Esophagus squamous epithelium (tissue), 5 donors: Measurements from ENCODE around the gene VMAC. TPM values are rescaled to one million over a fixed set of nuclear protein-coding genes. Genes with fewer than 3 reads are reported as not detected.

Source experiments
- DNase-seq: peaks from one replicate; lab custom pipeline; 2025; lab: John Stamatoyannopoulos, UW
- H3K27ac ChIP-seq, 4 donors: fragments of 200-600 bp; sonication (generic); one replicate each; pipeline ENCODE4 v1.5.1; 2016 to 2019; ENCODE audit warnings: mild to moderate bottlenecking in 1 of 4
- H3K27me3 ChIP-seq, 4 donors: fragments of 200-600 bp; sonication (generic); 1 replicate in 3 of 4; 2 replicates in 1 of 4; pipeline versions ENCODE4 v1.5.1 to v1.6.0; 2017 to 2021; ENCODE audit warnings: antibody characterized with exemption in 1 of 4
- H3K36me3 ChIP-seq, 3 donors: fragments of 200-600 bp; sonication (generic); one replicate each; pipeline ENCODE4 v1.5.1; 2016 to 2019
- H3K4me1 ChIP-seq, 3 donors: fragments of 200-600 bp; sonication (generic); one replicate each; pipeline ENCODE4 v1.5.1; 2017 to 2019
- H3K4me3 ChIP-seq, 4 donors: fragments of 200-600 bp; sonication (generic); 1 replicate in 3 of 4; 2 replicates in 1 of 4; pipeline ENCODE4 v1.5.1; 2016 to 2019; ENCODE audit warnings: mild to moderate bottlenecking in 2 of 4, moderate library complexity in 1 of 4
- H3K9me3 ChIP-seq, 3 donors: fragments of 200-600 bp; sonication (generic); one replicate each; pipeline ENCODE4 v1.5.1; 2016 to 2019
- POLR2A ChIP-seq, 4 donors: fragments of 450-650 bp; IDR thresholded peaks; one replicate each; pipeline ENCODE4 v1.6.1; 2017; ENCODE audit warnings: antibody characterized with exemption in 4 of 4, mild to moderate bottlenecking in 4 of 4, moderate library complexity in 3 of 4
- WGBS, 2 donors: methylation state at CpG; one replicate each; pipeline ENCODE4 v1.1.5; 2018; 5-methylcytosine and 5-hydroxymethylcytosine counted together
- intact Hi-C: fragments of 100-400 bp; cut with DNase I; formaldehyde crosslinking; loops from one replicate; pipeline ENCODE4 v1.15.0; 2022
- total RNA-seq, 4 donors: library from RNA; depleted of rRNA; stranded (reverse); fragments of >200 nt; gene quantifications; one replicate each; pipeline ENCODE4 v1.1.0, GENCODE V29; 2016
- TF ChIP-seq, protein P1 (sequence below), 6 experiments: fragments of 450-650 bp in 4 of 6; fragments of 200-600 bp in 2 of 6; sonication (generic) in 2 of 6; IDR thresholded peaks; one replicate each; pipeline ENCODE4 v1.5.1; 2016 to 2019; ENCODE audit warnings: antibody characterized with exemption in 6 of 6, mild to moderate bottlenecking in 4 of 6, moderate library complexity in 4 of 6
- donor health status: DM: yes; HTN: yes; CAD: no.

VMAC gene
- total RNA-seq, 4 donors from 2014 or later: 3.1 to 8.6 (median 5.6) TPM

- intact Hi-C loops: no loop called here
- 44 to 72% methylated on average over 6 to 7 of the region's 14 CpGs for WGBS, 2 donors
- no peak for DNase-seq
- Histone ChIP-seq H3K9me3 (no peaks in the 10 kb centered on the region), H3K27ac (no peak overlapping the region), H3K27me3 (no peaks in the 10 kb centered on the region), H3K4me3 (no peak overlapping the region), H3K36me3 (peaks cover 27 to 67% (median 39%) of the 10 kb centered on the region in 3 donors), H3K4me1 (peaks cover 6 to 21% (median 8%) of the 10 kb centered on the region in 3 donors)
- TF ChIP-seq POLR2A (IDR thresholded peaks at IDR 0.05): no peak
- TF ChIP-seq, protein P1, sequence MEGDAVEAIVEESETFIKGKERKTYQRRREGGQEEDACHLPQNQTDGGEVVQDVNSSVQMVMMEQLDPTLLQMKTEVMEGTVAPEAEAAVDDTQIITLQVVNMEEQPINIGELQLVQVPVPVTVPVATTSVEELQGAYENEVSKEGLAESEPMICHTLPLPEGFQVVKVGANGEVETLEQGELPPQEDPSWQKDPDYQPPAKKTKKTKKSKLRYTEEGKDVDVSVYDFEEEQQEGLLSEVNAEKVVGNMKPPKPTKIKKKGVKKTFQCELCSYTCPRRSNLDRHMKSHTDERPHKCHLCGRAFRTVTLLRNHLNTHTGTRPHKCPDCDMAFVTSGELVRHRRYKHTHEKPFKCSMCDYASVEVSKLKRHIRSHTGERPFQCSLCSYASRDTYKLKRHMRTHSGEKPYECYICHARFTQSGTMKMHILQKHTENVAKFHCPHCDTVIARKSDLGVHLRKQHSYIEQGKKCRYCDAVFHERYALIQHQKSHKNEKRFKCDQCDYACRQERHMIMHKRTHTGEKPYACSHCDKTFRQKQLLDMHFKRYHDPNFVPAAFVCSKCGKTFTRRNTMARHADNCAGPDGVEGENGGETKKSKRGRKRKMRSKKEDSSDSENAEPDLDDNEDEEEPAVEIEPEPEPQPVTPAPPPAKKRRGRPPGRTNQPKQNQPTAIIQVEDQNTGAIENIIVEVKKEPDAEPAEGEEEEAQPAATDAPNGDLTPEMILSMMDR (IDR thresholded peaks at IDR 0.05): no peak
Observed at GRCh38 chr19:5916181-5916708, 11.6 kb downstream of the VMAC start.

- Histone ChIP-seq H3K36me3 (peaks cover 27 to 79% (median 45%) of the 10 kb centered on the region in 3 donors), H3K4me1 (peaks cover 6 to 21% (median 8%) of the 10 kb centered on the region in 3 donors), H3K27ac (no peak overlapping the region), H3K4me3 (no peak overlapping the region), H3K9me3 (no peaks in the 10 kb centered on the region), H3K27me3 (no peaks in the 10 kb centered on the region)
- DNase-seq: no peak
- intact Hi-C loops: no loop called here
- no CpG with 5 or more reads among the region's 36 CpGs for WGBS, 2 donors
- TF ChIP-seq, protein P1 (IDR thresholded peaks at IDR 0.05): no peak
- no peak for TF ChIP-seq POLR2A (IDR thresholded peaks at IDR 0.05)
Observed at GRCh38 chr19:5917431-5918107, 12.9 kb downstream of the VMAC start.

GRCh38 chr19:5918463-5919079 lies 13.9 kb downstream of the VMAC start:
- TF ChIP-seq POLR2A (IDR thresholded peaks at IDR 0.05): no peak
- TF ChIP-seq, protein P1 (IDR thresholded peaks at IDR 0.05): no peak

GRCh38 chr19:5921516-5922160 lies 17.0 kb downstream of the VMAC start:
- H3K4me3 ChIP-seq: no peak overlapping the region
- H3K27me3 ChIP-seq: no peaks in the 10 kb centered on the region
- intact Hi-C loops: no loop called here
- no peaks in the 10 kb centered on the region for H3K9me3 ChIP-seq
- H3K4me1 ChIP-seq: peaks cover 0 to 12% (median 5%) of the 10 kb centered on the region in 3 donors
- TF ChIP-seq, protein P1 (IDR thresholded peaks at IDR 0.05): no peak
- TF ChIP-seq POLR2A (IDR thresholded peaks at IDR 0.05): no peak
- WGBS, 2 donors: 87 to 90% methylated on average over 14 to 20 of the region's 21 CpGs
- no peak for DNase-seq
- H3K36me3 ChIP-seq: peaks cover 50 to 100% (median 75%) of the 10 kb centered on the region in 3 donors
- H3K27ac ChIP-seq: no peak overlapping the region

More at GRCh38 chr19:5918463-5919079, 13.9 kb downstream of the VMAC start:
- Histone ChIP-seq H3K4me3 (no peak overlapping the region), H3K4me1 (peaks cover 6 to 21% (median 8%) of the 10 kb centered on the region in 3 donors), H3K9me3 (no peaks in the 10 kb centered on the region), H3K27me3 (no peaks in the 10 kb centered on the region), H3K27ac (no peak overlapping the region), H3K36me3 (peaks cover 31 to 89% (median 53%) of the 10 kb centered on the region in 3 donors)
- no peak for DNase-seq
- WGBS, 2 donors: 89% methylated on average over 7 to 9 of the region's 20 CpGs
- intact Hi-C loops: no loop called here
